GM18499 (cell line): ENCODE measurements around the gene JHY.

ENCODE experiments used
- ATAC-seq: cut with Tn5 transposase; IDR thresholded peaks from one replicate; pipeline ENCODE4 v1.9.1; 2021; ENCODE audit warnings: moderate number of reproducible peaks; ENCODE audit not compliant: insufficient read depth, unreplicated experiment

Gene JHY

DNA sequence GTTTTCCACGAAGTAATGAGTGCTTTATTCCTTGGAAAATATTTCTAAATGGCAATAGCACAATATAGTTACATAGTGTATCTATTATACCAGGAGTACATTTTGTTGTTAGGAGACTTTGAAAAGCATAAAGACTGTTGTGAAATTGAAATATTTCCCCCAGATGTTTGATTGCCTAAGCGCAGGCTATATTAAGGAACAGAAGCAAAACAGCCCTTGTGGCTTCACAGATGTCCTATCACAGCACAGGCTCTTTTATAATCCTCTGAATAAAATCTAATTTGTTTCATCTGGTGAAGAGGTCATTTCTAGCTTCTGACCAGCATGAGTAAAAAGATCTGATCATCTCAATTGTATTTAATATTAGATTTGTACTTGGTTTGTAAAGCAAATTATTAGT, 50.9 kb downstream of the JHY start:
- ATAC-seq = no peak

GRCh38 chr11:122937983-122938382, 55.4 kb downstream of the JHY start:
- ATAC-seq = no peak

- ATAC-seq = no peak
These were observed 56.0 kb downstream of the JHY start for GRCh38 chr11:122938557-122938956.

- ATAC-seq = no peak
These were observed 68.7 kb downstream of the JHY start for GRCh38 chr11:122951211-122951610.

DNA sequence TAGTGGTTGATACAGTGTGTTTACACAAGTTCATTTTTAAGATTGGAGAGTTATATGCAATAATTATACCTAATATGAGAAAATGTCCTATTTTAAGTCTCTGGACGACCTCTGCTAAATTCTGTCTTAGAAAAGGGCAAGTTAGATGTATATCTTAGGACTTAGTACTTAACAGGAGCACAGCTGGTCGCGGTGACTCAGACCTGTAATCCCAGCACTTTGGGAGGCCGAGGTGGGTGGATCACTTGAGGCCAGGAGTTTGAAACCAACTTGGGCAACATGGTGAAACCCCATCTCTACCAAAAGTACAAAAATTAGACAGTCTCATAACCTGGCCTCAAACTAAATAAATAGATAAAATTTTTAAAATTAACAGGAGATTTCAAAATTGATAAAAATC, 71.9 kb downstream of the JHY start:
- no peak for ATAC-seq

DNA sequence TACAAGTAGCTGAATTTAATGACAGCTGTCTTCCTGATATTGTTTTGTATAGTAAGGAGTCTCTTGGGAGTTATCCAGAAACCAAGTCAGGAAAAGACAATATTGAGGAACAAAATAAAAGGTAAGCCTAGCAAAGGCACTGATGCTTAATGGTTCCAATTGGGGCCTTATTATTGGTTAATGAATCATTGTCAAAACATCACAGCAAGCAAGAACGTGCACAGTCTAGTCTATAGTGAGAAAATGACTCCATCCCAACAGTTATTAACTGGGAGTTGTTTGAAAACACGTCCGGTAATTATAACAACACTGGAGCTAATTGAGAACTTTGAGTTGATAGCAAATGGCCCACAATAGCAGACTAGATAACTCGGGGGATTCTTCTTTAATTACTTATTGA, 81.4 kb downstream of the JHY start:
- no peak for ATAC-seq

GRCh38 chr11:122976061-122976733, 93.6 kb downstream of the JHY start:
- no peak for ATAC-seq

DNA sequence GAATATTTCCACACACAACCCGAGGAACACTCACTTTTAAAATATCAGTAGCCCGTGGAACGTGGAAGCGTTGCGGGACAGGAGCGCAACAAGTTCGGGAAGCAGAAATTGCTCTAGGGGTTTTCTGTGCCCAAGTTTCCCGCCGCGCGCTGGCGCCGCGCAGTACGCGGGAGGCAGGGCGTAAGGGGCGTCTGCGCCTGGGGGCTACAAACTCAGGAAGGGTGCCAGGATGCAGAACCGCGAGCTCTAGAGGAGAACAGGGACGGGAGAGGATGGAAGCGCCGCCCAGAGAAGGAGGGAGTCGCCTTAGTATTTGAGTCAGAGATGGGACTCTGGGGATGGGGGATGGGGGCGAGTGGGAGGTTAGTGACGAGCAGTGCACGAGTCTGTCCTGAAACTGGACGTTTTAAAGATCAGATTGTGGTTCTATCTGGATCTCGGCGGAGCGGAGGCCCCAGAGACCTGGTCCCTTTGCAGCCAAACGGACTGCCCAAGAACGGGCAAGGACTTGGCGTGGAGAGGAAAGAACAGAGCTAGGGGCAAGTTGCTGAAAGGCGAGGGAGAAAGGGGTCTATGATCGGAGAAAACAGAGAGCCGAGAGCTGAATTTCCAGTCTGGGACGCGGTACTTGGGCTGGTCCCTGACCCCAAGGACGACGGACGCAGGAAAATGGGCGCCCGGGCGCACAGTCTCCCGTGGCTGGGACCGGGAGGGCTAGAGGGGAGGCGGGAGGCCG, 94.3 kb downstream of the JHY start:
- ATAC-seq = no peak

DNA sequence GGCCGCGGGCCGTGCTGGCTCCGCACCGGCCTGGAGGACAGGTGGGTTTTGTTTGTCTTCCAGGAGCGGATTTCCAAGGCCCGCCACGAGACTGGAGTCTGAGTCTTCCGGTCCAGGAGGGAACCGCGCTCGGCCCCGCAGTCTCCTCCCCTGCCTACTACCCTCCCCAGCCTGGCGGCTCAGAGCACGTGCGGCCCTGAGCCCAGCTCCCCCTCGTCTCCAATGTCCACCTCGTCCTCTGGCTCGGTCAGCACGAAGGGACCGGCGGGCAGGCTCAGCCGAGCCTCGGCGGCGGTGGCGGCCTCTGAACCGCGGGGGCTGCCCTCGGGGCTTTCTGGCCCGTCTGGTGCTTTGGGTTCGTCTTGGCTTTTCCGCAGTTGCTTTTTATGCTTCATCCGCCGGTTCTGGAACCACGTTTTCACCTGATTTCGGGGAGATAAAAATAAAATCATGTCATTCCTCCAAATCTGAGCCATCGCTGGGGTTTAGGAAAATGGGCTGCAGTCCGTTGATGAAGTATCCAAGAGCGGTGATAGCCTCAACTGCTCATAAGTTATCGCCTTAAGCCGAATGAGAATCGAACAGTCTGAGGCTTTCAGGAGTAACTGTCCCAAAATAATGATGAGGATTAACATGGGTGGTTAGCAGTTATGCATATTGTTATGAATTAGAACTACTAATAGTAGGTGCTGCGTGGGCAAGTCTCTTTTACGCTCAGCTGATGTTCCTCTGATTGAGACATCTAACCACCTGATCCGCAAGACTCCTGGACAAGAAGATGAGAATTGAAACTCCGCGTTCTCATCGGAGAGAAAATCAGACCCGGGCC, 95.1 kb downstream of the JHY start:
- no peak for ATAC-seq

DNA sequence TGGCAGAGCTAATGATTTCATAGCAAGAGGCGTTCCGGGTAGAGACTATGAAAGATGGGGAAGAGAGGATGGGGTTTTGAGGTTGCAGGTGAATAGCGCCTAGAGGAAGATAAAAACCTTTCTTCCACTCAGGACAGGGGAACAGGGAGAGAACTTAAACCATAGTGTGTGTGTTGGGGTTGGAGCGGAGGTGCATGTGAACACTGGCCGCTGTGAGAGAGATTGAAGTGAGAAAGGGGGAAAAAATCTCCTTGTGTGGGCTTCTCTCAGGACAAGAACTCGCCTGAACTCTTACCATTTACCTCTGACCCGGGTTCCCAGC, 95.7 kb downstream of the JHY start:
- no peak for ATAC-seq

DNA sequence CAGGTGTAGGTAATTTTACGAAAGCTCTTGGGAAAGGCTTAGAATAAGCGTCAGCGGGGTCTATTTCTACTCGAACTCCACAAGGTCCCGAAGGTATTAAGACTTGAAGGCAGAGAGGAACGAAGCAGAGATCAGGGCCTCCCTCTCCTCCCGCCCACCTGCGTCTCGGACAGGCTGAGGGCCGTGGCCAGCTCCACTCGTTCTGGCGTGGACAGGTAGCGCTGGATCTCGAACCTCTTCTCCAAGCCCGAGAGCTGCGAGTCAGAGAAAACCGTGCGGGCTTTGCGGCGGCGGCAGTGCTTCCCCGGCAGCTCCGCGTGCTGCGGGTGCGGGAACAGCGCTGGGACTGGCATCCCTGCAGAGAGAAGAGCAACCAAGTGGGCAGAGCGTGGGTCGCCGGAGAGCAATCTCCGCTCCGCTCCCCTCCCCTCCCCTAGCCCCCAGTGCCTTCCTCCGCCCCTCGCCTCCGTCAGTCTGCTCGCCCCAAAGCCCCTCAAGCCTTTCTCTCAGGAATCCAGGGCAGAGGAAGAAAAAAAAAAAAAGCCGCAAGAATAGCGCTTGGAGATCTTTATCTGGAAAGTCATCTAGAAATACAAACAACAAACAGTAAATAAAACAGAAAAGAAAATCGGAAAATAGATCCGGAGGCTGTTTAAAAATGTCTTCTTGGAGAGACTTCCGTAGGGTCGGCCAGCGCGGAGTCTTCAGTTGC, 96.7 kb downstream of the JHY start:
- ATAC-seq = no peak

- ATAC-seq = no peak
These were observed 97.4 kb downstream of the JHY start for GRCh38 chr11:122979815-122980595.

DNA sequence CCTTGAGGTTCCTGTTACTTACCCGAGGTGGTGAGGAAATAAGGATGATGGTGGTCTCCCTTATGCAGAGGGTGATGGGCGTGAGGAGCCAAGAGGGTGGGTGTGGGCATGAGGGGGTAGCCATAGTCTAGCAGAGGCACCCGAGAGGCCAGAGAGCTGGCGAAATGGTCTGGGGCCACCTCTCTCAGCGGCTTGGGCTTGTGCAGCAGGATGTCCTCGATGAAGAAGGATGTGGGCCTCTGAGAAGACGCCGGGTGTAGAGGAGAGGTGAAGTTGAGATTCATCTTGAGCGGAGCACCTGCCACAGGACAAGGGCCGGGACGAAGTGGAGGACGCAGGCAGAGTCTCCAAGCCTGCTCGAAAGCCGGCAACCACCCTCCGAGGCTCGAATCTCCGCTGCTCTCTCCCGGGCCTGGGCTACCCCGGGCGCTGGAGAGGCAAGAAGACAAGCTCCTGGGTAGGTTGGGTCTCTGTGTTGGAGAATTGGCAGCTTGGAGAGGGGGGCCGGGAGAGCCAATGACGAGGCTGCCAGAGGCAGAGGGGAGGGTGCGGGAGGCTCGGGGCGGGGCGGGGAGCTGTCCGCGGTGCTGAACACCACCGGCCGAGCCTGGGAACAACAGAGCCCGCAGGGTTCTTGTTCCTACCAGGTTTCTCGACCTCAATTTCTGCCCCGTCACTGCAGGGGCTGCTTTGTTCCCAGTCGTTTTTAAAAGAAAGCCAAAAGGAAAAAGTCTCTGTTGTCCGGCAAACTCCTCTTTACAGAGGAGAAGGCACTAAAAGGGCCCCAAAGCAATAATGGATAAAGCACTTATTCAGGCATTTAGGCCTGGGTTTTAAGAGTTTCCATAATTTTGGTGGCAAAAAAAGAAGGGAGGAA, 99.1 kb downstream of the JHY start, which contains the start of gene BSX:
Gene BSX (minus strand): TSS at position 447 of the 877 bp plus-strand sequence. CDS start 163 bp downstream, at position 284.
- no peak for ATAC-seq

DNA sequence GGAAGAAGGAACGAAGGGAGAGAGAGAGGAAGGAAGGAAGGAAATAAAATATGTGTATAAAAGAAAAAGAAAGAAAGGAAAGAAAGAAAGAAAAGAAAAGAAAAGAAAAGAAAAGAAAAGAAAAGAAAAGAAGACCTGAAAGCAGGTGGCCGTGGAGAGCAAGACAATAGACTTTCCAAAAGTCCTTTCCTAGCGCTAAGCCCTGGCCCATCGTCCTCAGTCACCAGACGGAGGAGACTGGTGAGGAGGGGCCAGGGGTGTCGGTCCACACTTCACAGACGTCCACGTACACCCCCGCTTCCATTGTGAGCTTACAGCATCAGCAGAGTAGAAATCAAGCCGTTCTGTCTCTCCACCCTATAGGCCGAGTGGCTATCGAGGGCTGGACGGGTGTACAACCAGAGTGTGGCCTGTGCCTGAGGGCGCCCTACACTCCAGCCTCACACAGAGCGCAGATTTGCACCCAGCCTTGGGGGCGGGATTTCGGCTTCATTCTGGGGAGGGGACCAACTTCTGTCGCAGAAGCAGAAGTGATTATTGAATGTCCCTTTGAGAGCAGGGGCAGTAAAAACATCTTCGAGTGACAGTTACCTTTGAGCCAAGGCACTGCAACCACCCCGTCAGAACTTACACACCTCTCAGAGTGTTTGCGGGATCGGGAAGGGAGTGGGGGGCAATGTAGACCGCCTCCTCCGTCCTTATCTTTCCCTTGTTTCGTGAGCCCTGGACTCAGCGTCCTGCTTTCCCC, 101.1 kb downstream of the JHY start:
- no peak for ATAC-seq

GRCh38 chr11:122984186-122985011, 101.8 kb downstream of the JHY start:
- no peak for ATAC-seq

GRCh38 chr11:122995526-122995925, 113.0 kb downstream of the JHY start:
- no peak for ATAC-seq

DNA sequence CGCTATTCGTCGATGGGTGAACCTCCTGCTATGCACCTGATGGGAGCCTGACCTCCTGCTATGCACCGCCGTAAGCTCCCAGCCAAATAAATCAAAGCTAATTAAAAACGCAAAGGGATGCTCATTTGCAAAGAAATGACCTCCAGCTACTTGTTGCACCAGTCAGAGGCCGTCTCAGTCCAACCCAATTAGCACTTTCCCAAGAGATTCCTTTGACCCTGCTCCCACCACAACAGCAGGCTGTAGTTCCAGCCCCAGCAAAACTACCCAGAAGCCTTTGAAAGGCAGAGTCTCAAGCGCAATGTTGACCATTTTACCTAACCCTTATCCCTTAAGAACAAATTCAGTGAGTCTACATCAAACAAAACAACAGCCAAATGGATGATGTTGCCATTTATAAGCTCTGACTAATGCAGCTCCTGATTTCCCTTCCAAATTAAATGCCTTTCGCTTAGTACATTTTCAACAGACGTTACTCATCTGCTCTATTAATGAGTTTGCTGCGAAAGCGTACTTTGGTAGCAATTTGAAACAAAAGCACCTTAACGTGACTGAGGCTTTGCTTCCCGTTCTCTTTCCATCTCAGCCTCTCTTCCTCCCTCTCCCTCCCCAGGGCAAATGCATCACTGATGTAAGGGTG, 116.3 kb downstream of the JHY start:
- ATAC-seq = no peak
